Ureter (tissue), 1 donor: ENCODE data around the gene FLOT1. TPM values are rescaled to one million over a fixed set of nuclear protein-coding genes. Genes with fewer than 3 reads are reported as not detected.
"Not testable (repeated sequence)": the region's sequence is repeated elsewhere in the genome, so short reads cannot be mapped to it uniquely, and the experiment has no call there.

Experiments
- DNase-seq: peaks from one replicate; pipeline ENCODE4 v3.0.0-alpha.2; 2020; ENCODE audit warnings: low spot score
- total RNA-seq: library from RNA; stranded (reverse); gene quantifications from one replicate; pipeline ENCODE4 v1.2.4, GENCODE V29; 2023
- donor health status: DM: yes; HTN: yes; CAD: no.

FLOT1 gene
- total RNA-seq, 1 donor from 2014 or later: 133 TPM

DNA sequence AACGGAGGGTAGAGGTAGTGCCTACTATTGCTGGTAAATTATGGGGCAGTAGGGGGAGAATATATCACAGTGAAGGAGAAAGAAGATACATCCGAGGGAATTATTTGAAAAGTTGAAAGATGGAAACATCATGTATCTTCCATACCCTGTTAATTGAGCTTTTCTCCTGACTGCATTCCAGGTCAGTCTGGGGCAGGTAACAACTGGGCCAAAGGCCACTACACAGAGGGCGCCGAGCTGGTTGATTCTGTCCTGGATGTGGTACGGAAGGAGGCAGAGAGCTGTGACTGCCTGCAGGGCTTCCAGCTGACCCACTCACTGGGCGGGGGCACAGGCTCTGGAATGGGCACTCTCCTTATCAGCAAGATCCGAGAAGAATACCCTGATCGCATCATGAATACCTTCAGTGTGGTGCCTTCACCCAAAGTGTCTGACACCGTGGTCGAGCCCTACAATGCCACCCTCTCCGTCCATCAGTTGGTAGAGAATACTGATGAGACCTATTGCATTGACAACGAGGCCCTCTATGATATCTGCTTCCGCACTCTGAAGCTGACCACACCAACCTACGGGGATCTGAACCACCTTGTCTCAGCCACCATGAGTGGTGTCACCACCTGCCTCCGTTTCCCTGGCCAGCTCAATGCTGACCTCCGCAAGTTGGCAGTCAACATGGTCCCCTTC, 19.2 kb downstream of the FLOT1 start:
- DNase-seq: not testable (repeated sequence)

DNA sequence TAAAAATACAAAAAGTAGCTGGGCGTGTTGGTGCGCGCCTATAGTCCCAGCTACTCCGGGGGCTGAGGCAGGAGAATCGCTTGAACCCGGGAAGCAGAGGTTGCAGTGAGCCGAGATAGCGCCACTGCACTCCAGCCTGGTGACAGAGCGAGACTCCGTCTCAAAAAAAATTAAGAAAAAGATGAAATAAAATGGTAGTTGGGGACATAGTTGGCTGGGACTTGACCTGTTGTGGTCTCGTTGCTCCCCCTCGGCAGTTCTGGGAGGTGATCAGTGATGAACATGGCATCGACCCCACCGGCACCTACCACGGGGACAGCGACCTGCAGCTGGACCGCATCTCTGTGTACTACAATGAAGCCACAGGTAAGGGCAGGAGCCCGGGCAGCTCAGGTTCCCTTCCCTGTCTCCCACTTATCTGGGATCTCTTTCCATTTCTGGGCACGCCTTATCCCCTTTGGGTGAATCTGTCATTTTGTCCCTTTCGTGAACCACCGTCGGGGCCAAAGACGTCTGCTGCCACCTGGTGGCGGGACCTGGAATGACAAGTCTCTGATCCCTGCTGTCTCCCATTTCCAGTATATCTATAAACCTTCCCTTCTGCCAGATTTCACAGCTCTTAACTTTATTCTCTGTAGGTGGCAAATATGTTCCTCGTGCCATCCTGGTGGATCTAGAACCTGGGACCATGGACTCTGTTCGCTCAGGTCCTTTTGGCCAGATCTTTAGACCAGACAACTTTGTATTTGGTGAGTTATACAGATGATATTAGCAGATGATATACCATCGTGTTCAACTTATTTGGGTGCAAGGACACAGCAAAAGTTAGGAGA, 20.0 kb downstream of the FLOT1 start:
- DNase-seq: peak; percentile 89

DNA sequence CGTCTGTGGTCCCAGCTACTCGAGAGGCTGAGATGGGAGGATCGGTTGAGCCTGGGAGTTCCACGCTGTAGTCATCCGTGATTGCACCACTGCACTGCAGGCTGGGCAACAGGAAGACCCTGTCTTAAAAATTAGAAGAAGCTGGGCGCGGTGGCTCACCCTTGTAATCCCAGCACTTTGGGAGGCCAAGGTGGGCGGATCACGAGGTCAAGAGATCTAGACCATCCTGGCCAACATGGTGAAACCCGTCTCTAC, 20.5 kb downstream of the FLOT1 start:
- not testable (repeated sequence) for DNase-seq

DNA sequence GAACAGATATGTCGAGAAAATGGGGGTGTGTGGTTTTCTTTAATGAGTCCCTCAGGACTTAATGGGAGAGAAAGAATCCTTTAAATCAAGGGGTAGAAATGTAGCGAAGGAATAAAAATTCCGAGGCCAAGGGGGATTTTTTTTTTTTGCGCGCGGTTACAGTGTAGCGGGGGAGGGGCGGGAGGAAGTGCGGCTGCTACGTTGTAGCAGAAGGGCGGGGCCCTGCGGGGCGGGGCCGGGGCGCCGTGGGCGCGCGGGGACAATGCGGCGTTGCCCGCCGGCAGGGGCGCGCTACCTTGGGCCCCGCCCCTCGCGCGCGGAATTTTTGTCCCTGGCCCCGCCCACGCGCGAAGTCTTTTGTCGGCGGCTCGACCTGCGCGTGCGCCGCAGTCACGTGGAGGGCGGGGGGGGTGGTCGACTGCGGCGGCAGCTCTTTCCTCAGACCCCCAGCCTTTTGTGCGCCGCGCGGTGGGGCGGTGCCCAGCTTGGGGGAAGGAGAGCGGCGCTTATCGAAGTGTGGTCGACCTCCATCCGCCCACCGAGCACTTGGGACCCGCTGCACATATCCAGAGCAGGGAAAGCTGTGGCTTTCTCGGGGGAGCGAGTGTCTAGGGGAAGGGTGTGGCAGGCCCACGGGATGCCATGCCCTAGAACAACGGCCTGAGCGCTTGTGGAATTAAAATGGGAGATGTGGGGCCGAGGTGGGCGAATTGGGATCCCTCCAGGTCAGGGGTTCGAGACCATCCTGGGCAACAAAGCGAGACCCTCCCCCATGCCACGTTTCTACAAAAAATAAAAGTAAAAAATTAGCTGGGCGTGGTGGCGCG, 21.1 kb downstream of the FLOT1 start:
- DNase-seq: peak; percentile 92

DNA sequence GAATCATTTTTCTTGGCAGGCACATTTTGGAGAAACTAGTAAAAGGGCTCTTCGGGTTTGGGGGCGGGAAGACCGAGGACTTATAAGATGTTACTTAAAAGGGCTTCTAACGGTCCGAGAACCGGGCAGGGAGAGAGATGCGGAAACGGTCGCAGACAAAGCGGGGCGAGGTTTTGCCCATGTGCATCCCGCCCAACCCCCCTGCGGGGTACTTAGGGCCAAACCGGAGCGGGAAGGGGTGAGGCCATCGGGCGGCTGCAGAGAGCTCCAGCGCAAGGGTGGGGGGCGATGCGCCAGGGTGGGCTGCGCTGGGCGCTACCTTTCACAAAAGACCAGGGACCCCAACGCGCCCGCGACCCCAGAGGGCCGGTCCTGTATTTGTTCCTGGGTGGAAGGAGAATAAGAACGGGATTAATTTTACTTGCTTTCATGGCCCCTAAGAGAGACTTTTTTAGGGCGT, 21.7 kb downstream of the FLOT1 start:
- DNase-seq: peak; percentile 83

DNA sequence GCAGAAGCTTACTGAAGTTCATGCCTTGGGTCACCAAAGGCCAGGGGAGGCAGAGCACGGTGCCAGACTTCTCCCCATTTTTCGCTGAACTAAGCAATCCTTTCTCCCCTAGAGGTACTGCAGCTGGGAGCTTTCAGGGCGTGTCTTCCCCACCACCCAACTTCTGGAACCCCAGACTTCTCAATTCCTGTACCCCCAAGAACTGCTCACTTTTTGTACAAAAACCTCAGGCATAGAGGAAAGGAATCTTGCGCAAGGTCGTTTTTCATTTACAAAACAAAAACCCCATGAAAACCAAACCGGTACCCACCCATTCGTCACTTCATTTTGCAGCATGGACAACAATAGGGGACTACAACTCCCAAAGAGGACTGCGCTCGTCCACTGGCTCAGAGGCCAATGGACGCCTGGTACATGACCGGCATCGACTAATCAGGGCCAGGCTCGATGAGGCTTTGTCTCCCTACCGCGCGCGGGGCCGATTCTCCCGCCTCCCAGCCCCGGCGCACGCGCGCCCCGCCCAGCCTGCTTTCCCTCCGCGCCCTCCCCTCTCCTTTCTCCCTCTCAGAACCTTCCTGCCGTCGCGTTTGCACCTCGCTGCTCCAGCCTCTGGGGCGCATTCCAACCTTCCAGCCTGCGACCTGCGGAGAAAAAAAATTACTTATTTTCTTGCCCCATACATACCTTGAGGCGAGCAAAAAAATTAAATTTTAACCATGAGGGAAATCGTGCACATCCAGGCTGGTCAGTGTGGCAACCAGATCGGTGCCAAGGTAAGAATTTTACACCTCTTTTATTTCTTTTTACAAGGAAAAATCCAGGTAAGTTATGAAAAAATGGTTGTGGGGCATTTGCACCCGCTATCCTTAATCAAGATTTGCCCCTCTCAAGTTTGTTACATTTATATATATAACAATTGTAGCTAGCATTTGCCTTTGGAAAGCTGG, 22.4 kb downstream of the FLOT1 start, which contains the start of gene TUBB:
Gene TUBB (plus strand): TSS at position 562 of the 947 bp plus-strand sequence. CDS start 155 bp downstream, at position 717.
- peak; percentile 97 for DNase-seq

DNA sequence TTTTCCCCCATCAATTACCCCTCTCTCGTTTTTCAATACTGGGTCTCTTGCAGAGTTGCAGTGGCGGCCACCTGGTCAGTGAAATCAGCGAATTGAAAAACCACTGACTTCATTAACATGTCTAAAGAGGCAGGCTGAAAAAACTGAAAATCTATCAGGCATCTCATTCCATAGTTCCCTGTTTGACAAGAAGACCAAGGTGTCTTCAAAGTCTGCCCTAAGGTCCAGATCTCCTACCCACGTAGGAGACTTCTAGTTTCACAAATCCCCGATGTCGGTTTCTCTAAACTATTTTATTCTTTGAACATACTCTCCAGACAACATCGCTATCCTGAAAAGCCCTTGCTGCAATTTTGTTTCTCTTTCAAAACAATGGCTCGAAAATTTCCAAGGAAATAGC, 23.1 kb downstream of the FLOT1 start:
- no peak for DNase-seq

DNA sequence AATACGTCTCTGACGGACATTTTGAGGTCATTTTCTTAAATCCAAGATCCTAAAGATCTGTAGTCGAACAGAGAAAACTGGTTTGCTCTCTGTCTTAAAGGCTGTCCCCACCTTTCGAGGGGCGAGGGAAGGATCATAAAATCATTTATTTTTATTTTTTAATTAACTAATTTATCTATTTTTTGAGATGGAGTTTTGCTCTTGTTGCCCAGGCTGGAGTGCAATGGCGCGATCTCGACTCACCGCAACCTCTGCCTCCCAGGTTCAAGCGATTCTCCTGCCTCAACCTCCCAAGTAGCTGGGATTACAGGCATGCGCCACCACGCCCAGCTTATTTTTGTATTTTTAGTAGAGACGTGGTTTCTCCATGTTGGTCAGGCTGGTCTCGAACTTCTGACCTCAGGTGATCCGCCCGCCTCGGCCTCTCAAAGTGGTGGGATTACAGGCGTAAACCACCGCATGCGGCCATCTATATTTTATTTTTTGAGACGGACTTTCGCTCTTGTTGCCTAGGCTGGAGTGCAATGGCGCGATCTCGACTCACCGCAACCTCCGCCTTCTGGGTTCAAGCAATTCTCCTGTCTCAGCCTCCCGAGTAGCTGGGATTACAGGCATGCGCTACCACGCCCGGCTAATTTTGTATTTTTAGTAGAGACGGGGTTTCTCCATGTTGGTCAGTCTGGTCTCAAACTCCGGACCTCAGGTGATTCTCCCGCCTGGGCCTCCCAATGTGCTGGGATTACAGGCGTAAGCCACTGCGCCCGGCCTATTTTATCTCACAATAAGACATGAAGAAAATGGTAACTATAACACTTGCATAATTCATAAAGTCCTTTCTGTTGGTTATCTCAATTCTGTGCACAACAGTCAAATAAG, 24.4 kb downstream of the FLOT1 start:
- not testable (repeated sequence) for DNase-seq

DNA sequence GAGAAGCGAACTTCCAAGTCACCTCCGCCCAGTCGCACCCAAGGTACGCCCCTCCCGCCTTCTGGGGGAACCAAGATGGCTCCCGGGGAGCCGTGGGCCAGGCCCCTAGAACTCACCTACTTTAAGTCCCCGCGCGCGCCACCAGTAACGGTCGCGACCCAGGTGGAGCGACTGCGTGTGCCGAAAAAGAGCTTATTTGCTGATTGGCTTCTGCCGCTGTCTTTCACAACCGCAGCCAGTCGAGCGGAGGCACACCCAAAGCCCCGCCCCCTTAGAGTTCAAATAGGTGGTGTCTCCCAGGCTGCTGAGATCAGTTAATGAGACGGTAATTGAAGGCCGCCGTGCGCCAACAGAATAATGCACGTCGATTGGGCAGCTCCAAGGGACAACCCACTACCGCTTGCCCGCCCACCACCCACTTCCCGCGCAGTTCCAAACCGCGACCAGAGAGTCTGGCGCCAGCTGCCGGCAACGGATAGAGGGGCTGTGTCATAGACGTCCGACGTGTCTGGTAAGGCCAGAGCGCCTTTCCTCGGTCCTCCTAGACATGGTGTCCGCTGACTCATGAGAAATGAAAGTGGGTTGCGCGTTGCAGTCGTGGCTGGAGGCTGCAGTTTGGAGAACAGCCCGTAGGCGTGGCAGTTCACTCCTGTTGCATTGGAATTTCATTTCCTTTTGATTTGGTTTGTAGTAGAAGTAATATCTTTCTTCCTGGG, 25.2 kb downstream of the FLOT1 start, which contains the start of gene MDC1:
Gene MDC1 (minus strand): TSS at position 153 of the 716 bp plus-strand sequence. CDS start 2,106 bp downstream, outside the sequence.
- DNase-seq: peak; percentile 99

DNA sequence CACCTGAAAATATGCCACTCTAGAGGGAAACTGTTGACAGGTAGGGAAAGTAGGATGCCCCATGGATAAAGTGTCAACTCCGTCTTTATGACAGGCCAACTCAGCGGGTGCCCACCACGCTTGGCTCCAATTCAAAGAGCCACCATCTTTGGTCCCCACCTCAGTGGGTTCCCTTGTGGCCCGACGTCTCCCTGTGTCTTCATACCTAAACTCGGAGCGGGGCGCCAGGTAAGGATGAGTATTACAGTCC, 25.7 kb downstream of the FLOT1 start:
- DNase-seq: no peak

DNA sequence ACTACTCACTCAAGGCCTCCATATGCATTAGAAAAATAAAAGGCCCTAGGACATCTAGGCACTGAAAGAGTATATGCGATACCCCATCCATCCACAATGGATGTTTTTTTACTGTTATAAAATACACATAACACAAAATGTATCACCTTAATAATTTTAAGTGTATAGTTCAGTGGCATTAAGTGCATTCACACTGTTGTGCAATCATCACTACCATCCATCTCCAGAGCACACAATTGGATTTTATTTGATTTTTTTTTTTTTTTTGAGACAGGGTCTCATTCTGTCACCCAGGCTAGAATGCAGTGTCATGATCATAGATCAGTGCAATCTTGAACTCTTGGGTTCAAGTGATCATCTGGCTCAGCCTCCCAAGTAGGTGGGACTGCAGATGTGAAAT, 28.2 kb downstream of the FLOT1 start:
- no peak for DNase-seq

DNA sequence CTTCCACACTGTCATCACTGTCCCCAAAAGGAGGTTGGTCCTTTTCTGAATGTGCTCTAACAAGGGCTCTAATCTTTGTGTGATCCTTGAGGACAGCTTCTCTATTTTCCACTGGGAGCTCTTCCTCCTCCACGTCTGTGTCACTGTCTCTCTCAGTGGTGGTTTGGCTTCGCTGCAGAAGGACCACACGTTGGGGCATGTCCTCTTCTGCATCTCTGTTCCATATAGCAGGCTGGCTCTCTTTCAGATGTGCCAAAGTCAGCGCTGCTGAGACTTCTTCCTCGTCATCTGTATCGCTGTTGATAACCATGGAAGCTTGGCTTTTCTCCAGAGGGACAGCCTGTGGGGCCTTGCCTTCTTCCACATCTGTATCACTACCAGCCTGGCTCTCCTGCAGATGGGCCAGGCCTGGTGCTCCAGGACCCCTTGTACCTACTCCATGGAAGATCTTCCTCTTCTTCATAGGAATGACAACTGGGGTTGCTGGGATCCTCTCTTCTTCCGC, 30.0 kb downstream of the FLOT1 start:
- DNase-seq: no peak

DNA sequence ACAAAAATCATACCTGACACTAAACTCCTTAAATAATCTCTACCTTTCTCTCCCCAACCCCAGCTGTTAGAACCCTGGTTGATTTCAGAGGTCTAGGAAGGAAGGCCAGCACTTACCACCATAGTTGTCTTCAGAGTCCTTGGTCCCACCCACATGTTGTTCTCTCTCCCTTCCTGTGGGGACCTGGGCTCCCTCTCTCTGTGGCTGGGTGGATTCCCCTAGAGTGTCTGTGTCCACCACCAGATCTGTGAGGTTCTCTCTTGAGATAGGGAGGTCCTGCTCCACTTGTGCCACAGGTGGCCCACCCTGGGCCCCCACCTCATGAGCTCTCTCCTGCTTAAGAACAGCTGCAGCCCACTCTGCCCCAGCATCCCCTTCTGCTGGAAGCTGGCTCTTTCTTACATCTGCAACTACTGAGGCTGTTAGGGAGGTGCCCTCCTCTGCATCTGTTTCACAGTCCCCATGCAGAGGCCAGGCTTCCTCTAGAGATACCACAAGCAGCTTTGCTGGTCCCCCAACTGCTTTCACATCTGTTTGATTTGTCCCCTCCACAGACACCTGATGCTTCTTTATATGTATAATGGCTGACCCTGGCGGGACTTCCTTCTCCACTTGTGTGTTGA, 30.6 kb downstream of the FLOT1 start:
- no peak for DNase-seq

DNA sequence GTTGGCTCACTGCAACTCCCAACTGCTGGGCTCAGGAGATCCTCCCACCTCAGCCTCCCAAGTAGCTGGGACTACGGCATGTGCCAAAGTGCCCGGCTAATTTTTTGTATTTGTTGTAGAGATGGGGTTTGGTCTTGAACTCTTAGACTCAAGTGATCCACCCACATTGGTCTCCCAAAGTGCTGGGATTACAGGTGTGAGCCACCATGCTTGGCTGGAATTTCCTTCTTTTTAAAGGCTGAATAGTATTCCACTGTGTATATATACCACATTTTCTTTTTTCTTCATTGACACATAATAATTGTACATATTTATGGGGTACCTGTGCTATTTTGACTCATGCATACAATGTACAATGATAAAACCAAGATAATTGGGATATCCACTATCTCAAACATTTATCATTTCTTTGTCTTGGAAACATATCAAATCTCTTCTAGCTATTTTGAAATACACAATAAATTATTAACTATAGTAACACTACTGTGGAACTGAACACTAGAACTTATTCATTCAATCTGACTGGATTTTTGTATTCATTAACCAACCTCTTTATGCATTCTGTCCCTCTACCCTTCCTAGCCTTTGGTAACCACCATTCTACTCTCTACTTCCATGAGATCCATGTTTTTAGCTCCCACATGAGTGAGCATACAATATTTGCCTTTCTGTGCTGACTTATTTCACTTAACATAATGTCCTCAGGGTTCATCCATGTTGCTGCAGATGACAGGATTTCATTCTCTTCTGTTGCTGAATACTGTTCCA, 33.2 kb downstream of the FLOT1 start:
- no peak for DNase-seq

DNA sequence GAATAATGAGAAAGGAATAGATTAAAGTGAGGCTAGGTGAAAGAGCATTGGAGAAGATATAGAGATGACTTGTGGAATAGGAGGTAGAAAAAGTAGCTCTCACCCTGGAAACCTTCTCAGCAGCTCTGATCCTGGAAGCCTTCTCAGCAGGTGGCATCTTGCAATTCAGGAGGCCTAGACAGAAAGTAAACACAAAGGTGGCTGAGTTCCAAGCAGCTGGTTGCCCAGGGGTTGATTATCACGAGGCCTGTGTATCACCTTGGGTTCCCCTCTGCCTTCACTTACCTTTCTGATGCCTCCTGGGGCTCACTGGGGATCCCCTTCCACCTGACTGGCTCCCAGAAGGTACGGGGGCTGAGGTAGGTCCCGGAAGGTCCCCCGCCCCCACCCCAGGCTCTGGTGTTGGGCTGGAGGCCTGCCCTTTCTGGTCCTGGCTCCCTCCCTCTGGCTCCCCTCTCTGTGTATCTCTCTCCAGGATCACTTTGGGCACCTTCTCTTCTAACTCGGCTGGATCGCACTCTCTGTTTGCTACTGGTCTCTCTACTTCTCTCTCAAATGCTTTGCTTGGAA, 35.1 kb downstream of the FLOT1 start:
- no peak for DNase-seq

DNA sequence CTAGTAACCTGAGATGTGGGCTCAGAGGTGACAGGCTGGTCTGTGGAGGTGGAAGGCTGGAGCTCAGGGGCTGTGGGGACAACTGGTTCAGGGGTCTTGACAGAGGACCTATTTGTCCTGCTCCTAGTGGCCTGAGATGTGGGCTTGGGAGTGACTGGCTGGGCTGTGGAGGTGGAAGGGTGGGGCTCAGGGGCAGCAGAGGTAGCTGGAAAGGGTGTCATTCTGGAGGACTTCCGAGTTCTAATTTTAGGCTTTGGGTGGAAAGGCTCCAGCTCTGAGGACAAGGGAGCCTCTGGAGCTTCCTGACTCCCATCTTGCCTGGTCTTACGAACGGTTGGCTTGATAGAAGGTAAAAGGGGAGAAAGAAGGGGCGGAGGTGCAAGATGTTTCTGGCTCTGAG, 36.9 kb downstream of the FLOT1 start:
- no peak for DNase-seq

DNA sequence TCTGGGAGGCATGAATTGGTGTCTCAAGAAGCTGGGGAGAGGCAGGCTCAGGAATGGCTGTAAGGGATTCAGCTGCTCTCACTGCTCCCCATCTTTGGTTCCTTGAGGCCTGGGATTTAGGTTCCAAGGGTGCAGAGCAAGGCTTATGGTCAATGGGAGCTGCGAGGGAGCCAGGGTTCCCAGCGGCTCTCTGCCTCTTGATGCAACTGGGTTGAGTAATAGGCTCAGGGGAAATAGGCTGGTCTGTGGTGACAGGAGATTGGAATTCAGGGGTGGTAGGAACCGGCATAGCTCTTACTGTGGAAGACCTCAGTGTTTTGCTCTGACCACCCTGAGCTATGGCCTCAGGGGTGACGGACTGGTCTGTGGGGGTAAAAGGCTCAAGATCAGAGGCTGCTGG, 38.7 kb downstream of the FLOT1 start:
- DNase-seq: no peak

DNA sequence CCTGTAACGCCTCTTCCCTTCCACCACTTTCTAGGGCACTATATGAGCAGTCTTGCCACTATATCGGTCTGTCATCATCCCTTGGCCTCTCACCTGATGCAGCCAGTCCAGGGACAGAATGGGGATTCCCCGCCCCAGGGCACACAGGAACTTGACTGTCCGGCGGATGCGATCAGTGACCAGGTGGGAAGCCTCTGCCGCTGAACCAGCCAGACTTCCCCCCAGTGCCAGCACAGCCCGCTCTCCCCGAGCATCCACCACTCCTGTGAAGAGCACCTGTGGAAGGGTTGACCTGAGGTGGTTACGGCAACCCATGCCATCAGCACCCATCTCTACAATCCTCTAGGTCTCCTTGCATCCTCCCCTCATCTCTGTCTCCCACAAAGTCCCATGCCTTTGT, 39.5 kb downstream of the FLOT1 start:
- no peak for DNase-seq
